Esophagus squamous epithelium (tissue), 4 donors: ENCODE results near the gene NAGS.

ENCODE experiments used
- CTCF ChIP-seq, 6 experiments: fragments of 450-650 bp in 4 of 6; fragments of 200-600 bp in 2 of 6; sonication (generic) in 2 of 6; IDR thresholded peaks; one replicate each; pipeline ENCODE4 v1.5.1; 2016 to 2019; ENCODE audit warnings: antibody characterized with exemption in 6 of 6, mild to moderate bottlenecking in 4 of 6, moderate library complexity in 4 of 6
- POLR2A ChIP-seq, 4 donors: fragments of 450-650 bp; IDR thresholded peaks; one replicate each; pipeline ENCODE4 v1.6.1; 2017; ENCODE audit warnings: antibody characterized with exemption in 4 of 4, mild to moderate bottlenecking in 4 of 4, moderate library complexity in 3 of 4

- TF ChIP-seq CTCF (IDR thresholded peaks at IDR 0.05) (peak in 5 of 6 experiments; percentile 18 to 54 (median 32)), POLR2A (IDR thresholded peaks at IDR 0.05) (peak in 1 of 4 donors; percentile 66)
Measured at GRCh38 chr17:44006598-44007345, 2.4 kb downstream of the NAGS start.
